ENCODE data around the gene PROKR2. TPM values are rescaled to one million over a fixed set of nuclear protein-coding genes. Genes with fewer than 3 reads are reported as not detected.

PROKR2 gene
- total and polyA plus RNA-seq, 7 donors: not detected

- 91 to 96% methylated on average over 1 of the region's 1 CpG for WGBS, 2 donors
- Histone ChIP-seq H3K4me1 (no peaks in the 10 kb centered on the region), H3K36me3 (no peaks in the 10 kb centered on the region), H3K27ac (no peak overlapping the region), H3K4me3 (no peak overlapping the region), H3K9me3 (peaks cover 0 to 6% (median 0%) of the 10 kb centered on the region in 4 donors), H3K27me3 (peaks cover 0 to 7% (median 0%) of the 10 kb centered on the region in 3 donors)
- TF ChIP-seq POLR2AphosphoS5 (IDR thresholded peaks at IDR 0.05): no peak
- no peak for TF ChIP-seq EP300 (IDR thresholded peaks at IDR 0.05)
- TF ChIP-seq, protein P1, sequence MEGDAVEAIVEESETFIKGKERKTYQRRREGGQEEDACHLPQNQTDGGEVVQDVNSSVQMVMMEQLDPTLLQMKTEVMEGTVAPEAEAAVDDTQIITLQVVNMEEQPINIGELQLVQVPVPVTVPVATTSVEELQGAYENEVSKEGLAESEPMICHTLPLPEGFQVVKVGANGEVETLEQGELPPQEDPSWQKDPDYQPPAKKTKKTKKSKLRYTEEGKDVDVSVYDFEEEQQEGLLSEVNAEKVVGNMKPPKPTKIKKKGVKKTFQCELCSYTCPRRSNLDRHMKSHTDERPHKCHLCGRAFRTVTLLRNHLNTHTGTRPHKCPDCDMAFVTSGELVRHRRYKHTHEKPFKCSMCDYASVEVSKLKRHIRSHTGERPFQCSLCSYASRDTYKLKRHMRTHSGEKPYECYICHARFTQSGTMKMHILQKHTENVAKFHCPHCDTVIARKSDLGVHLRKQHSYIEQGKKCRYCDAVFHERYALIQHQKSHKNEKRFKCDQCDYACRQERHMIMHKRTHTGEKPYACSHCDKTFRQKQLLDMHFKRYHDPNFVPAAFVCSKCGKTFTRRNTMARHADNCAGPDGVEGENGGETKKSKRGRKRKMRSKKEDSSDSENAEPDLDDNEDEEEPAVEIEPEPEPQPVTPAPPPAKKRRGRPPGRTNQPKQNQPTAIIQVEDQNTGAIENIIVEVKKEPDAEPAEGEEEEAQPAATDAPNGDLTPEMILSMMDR (IDR thresholded peaks at IDR 0.05): no peak
- no peak for TF ChIP-seq POLR2A (IDR thresholded peaks at IDR 0.05)
- intact Hi-C loops (cut with DNase I): no loop called here
- DNase-seq: no peak
These were observed 6.8 kb downstream of the PROKR2 start for GRCh38 chr20:5309971-5310370.

DNA sequence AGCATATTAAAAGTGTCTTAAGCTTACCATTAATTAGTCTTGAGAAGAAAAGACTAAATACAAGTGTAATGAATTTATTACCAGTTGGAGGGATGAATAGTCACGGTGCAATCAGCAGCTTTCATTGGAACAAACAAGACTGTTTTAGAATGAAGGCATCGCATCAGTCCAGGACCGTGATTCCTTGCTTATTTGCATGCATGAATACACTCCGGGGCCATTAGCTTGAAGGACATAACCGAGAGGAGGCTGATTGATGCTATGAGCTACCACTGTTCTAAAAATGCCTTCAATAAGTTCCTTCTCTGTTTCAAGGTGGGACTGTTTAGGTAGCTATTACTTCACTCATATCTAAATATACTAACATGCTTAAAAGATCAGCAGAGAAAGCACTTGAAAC, 17.9 kb downstream of the PROKR2 start:
- WGBS, 2 donors: 70 to 82% methylated on average over 5 of the region's 5 CpGs

GRCh38 chr20:5297280-5298004, 19.3 kb downstream of the PROKR2 start:
- Histone ChIP-seq H3K4me1 (no peaks in the 10 kb centered on the region), H3K27me3 (no peaks in the 10 kb centered on the region), H3K9me3 (no peaks in the 10 kb centered on the region), H3K4me3 (no peak overlapping the region), H3K27ac (no peak overlapping the region), H3K36me3 (no peaks in the 10 kb centered on the region)
- 22 to 45% methylated on average over 11 of the region's 11 CpGs for WGBS, 2 donors
- TF ChIP-seq POLR2AphosphoS5 (IDR thresholded peaks at IDR 0.05) (no peak), POLR2A (IDR thresholded peaks at IDR 0.05) (no peak)
- TF ChIP-seq, protein P1 (IDR thresholded peaks at IDR 0.05): no peak
- no peak for DNase-seq
- intact Hi-C loops (cut with DNase I): no loop called here

More for the DNA sequence above, 17.9 kb downstream of the PROKR2 start:
- Histone ChIP-seq H3K27ac (no peak overlapping the region), H3K36me3 (no peaks in the 10 kb centered on the region), H3K27me3 (no peaks in the 10 kb centered on the region), H3K9me3 (no peaks in the 10 kb centered on the region), H3K4me3 (no peak overlapping the region), H3K4me1 (no peaks in the 10 kb centered on the region)
- no peak for DNase-seq
- TF ChIP-seq EP300 (IDR thresholded peaks at IDR 0.05) (no peak), POLR2A (IDR thresholded peaks at IDR 0.05) (no peak)
- intact Hi-C loops (cut with DNase I): no loop called here

- Histone ChIP-seq H3K4me3 (no peak overlapping the region), H3K27me3 (no peaks in the 10 kb centered on the region), H3K4me1 (no peaks in the 10 kb centered on the region), H3K36me3 (no peaks in the 10 kb centered on the region), H3K9me3 (peaks cover 0 to 2% (median 0%) of the 10 kb centered on the region in 4 donors), H3K27ac (no peak overlapping the region)
- no peak for DNase-seq
- 89 to 92% methylated on average over 6 of the region's 6 CpGs for WGBS, 2 donors
- intact Hi-C loops (cut with DNase I): no loop called here
- no peak for TF ChIP-seq POLR2A (IDR thresholded peaks at IDR 0.05)
- TF ChIP-seq, protein P1 (IDR thresholded peaks at IDR 0.05): no peak
- no peak for TF ChIP-seq EP300 (IDR thresholded peaks at IDR 0.05)
- no peak for TF ChIP-seq POLR2AphosphoS5 (IDR thresholded peaks at IDR 0.05)
These were observed 26.2 kb downstream of the PROKR2 start for GRCh38 chr20:5290596-5290995.

- intact Hi-C loops (cut with DNase I): no loop called here
- Histone ChIP-seq H3K27ac (no peak overlapping the region), H3K36me3 (no peaks in the 10 kb centered on the region), H3K4me3 (no peak overlapping the region), H3K4me1 (no peaks in the 10 kb centered on the region), H3K27me3 (no peaks in the 10 kb centered on the region), H3K9me3 (peaks cover 0 to 1% (median 0%) of the 10 kb centered on the region in 4 donors)
- 56 to 72% methylated on average over 4 of the region's 4 CpGs for WGBS, 2 donors
- TF ChIP-seq, protein P1 (IDR thresholded peaks at IDR 0.05): no peak
- TF ChIP-seq POLR2AphosphoS5 (IDR thresholded peaks at IDR 0.05) (no peak), EP300 (IDR thresholded peaks at IDR 0.05) (no peak), POLR2A (IDR thresholded peaks at IDR 0.05) (no peak)
- DNase-seq: no peak
These were observed 34.2 kb downstream of the PROKR2 start for GRCh38 chr20:5282561-5282960.
